Measurements from ENCODE around the gene MC3R.
"Not testable (repeated sequence)": the region's sequence is repeated elsewhere in the genome, so short reads cannot be mapped to it uniquely, and the experiment has no call there.

The MC3R gene

DNA sequence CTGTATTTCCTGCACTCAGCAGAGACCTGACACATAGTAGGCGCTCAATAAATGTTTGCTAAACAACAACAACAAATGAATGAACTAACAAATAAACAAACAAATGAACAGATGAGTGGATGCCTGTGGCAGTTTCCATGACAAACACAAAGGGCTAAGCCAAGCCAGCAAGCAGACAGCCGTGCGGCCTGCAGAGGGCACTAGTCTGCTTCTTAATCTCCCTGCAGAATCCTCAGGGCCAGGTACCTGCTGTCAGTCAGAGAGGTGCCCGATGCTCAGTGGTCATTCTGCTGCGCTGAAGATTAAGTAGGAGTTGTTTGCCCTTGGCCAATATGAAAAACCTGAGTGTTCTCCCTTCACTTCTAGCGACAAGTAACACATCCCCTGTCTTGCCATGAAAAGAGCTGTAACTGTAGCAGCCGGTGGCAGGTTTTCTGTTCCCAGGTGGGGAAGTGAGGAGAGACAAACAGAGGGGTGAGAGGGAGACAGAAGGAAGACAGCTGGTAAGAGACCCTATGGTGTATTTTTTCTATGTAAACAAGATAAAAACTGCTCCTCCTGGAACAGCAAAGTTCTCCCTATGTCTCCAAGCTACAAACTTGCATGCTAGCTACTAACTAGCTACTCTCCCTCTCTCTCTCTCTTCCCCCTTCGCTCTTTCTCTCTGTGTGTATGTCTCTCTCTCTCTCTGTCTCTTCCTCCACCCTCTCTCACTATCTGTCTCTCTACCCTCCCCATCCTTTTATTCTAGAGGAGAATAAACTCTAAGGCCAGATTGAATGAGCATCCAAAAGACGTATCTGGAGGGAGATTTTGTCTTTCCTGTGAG, at the start of gene MC3R:
MC3R (plus strand) TSS at position 779 of the 829 bp plus-strand sequence. CDS start 112 bp downstream, outside the sequence.
- DNase-seq: peak; percentile 42 to 78 (median 47)

DNA sequence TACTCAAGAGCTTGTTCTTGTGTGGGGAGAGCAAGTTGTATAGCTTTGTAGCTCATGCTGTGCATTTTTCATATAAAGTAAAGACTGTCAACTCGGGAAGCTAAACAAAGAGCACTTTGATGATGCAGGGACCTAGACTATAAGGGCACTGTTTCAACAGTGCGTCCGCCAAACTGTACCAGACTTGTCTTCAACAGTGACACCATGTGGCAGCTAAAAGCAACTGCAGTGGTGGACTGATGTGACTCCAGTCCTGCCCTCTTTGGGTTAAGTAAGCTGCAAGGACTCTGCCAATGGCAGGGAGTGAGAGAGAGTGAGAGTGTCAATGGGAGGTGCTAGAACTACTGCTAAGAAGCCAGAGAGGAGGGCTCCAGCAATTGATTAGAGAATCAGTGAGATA, 48.1 kb upstream of the MC3R start:
- DNase-seq: peak in 1 of 3 experiments; percentile 5

DNA sequence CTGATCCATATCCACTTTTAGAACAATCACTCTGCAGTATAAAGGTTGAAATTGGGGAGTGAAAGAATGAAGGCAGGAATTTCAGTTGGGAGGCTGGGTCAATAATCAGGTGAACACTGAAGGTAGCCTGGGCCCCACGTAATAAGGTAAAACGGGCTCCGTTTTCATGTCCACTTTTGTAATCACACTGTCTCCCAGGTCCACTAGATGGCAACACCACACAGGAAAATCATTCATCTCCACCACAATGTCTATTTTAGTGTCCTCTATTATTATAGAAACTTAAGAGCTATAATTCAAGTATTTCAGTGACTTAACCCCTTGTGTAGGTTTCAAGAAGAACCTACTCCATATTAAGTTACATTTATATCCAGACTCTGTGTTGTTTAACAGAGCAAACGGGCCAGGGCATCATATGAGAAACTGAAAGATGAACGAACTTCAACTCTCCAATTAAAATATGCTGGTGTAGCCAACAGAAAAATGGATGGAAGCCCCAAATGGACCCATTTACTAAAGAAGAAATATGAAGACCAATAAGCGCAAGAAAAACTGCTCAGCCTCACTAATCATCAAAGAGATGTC, 45.9 kb upstream of the MC3R start:
- peak in 2 of 3 experiments; percentile 36 to 39 for DNase-seq

DNA sequence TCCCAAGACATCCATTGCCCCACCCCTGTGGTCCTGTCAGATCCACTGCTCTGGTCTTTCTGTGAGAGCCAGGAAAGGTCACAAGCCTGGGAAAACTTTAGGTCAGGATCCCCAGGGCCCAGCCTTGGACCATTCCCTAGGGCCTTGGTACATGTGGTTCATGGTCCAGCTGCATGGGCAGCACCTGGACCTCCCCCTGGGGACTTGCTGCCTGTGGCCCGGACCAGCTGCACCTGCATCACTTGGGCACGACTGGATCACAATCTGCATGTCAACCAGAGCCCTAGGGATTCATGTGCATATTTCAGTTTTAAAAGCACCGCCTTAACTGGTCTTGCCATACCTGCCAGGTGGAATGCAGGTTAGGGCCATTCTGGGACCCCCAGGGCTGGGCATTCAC, 44.3 kb upstream of the MC3R start:
- no peak for DNase-seq

DNA sequence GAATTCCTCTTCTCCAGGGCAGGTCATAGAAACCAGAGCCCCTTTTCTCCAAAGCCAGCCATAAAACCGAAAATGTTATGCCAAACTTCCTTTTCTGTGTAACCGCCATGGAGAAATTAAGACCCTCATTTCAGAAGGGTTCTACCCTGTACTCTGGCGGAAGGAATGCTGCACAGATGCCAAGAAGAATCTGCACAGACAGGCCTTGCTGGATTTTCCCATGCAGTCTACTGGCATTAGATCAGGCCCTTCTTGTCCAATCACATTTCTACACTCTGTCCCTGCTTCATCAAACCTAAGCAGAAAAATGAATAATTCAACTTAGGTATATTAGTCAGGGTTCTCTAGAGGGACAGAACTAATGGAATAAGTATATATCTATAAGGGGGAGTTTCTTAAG, 43.2 kb upstream of the MC3R start:
- no peak for DNase-seq

DNA sequence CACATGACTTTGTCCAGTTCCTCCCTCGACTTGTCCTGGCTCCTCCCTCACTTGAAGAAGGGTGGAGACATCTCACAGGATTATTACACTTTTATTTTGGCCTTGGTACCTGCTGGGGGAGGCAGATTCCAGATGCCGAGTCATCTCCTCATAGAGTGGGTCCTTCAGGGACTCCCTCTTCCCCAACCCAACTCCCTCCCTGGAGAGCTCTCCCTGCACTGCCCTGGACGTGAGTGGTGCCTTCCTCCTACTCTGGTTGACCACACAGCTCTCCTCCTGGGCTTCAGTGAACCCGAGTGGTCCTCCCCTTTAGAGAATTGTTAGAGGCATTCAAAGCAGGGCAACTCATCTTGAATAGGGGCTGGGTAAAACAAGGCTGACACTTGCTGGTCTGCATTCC, 40.9 kb upstream of the MC3R start:
- DNase-seq: no peak

DNA sequence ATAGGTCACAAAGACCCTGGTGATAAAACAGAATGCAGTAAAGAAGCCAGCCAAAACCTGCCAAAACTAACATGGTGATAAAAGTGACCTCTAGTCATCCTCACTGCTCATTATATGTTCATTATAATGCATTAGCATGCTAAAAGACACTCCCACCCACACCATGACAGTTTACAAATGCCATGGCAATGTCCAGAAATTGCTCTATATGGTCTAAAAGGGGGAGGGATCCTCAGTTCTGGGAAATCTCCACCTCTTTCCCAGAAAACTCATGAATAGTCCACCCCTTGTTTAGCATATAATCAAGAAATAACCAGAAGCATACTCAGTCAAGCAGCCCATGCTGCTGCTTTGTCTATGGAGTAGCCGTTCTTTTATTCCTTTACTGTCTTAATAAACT, 40.4 kb upstream of the MC3R start:
- DNase-seq: no peak

DNA sequence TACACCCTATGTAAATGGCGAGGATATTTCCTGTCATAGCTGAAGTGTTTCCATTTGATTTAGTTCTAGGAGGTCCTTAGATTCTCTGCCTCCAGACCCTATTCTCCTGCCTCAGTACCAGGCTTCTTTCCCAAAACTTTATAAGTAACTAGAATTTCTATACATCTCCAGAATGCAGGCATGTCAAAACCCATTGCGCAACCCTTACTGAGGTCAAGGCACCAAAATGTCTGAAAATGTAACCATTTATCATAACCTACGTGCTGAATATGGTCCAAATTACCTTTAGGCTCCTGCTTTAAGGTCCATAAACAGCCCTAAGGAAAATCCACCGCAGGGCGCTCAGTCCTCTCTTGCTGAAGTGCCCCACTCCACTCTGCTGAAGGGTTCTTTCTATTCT, 37.5 kb upstream of the MC3R start:
- DNase-seq: peak in 1 of 3 experiments; percentile 36

DNA sequence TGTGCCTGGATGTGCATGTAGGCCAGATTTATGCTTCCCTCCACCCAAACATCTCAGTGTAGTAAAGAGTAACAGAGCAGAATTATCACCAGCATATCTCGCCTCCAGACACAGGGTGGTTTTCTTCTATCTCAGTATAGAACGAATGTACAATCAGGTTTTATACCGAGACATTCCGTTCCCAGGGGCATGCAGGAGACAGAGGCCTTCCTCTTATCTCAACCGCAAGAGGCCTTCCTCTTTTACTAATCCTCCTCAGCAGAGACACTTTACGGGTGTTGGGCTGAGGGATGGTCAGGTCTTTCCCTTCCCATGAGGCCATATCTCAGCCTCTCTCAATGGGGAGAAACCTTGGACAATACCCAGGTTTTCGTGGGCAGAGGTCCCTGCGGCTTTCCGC, 36.4 kb upstream of the MC3R start:
- no peak for DNase-seq

DNA sequence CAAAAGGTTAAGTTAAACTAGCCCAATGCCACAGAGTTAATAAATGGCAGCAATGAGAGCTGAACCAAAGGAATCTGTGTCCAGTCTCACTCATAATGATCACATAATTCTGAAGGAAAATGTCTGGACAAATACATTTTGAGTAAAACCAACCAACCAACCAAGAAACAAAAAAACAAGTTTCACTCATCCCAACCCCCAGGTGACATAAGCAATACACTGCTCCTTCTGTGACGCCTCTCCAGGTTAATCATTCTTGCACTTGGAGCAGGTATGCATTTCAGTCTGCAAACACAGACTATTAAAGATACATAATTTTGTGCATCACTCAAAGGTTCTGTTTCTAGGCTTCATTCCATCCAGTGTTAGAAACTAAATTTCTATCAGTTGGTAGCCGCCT, 35.2 kb upstream of the MC3R start:
- no peak for DNase-seq

DNA sequence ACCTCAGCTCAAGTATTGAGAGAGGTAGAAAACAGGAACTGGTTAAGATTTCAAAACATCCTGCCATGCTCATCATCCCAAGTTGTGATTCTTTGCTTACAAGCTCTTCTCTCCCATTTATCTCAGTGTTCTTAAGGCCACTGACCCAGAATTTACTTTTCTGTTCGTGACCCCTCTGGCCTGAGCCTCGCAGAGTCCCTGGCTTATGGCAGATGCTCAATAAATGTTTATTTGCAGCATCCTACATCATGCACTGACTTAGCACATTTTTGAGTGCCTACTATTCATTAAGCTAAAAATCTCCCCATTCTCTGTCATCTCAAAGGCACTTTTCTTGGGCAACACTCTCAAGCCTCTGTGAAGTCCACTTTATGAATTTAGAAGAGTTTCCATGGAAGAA, 33.4 kb upstream of the MC3R start:
- DNase-seq: no peak

DNA sequence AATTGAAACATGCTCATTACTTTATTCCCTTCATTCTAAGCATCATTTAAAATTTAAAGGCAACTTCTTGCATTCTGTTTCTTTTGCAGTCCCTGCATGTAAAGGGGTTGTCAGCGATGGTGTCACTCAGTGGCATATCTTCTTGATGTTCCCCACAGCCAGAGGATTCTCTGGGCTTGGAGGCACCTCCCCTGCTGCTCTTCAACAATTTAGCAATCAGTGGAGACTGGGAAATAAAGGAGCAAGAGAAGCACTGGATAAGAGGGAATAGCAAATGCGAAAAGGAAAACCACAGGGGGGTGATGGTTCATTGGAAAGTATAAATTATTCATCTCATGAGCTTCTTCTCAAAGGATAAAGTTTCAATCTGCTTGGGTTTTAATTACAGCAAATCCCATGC, 30.7 kb upstream of the MC3R start:
- DNase-seq: peak in 1 of 3 experiments; percentile 58

DNA sequence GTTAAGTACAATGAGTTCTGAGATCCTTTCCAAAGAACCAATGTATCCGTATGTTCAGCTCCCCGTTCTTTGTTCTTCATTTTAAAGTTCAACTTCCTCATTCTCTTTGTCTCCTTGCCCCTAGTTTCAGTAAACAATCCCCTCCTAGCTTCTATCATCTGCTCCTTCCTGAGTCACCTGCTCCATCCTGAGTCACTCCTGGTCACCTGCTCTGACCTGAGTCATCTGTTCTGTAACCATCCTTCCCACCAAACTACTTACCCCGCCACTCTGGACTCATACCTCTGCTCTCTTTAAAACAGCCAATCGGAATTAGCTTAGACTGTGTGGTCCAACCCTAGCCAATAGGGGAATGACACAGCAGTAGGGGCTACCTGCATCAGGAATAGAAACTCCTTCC, 27.3 kb upstream of the MC3R start:
- DNase-seq: not testable (repeated sequence)

DNA sequence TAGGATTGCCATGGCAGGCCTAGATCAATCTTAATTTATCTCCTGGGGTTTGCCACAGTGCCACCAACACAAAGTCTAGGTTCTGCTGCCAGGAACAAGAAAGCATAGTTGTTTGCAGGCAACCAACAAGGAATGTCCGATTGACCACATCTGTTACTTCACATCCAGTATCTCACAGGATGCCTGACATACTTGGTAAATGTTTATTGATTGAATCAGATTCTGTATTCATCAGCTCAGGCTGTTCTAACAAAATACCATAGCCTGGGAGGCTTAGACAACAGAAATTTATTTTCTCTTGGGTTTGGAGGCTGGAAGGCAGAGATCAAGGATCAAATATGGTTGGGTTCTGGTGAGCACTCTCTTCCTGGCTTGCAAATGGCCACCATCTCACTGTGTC, 26.3 kb upstream of the MC3R start:
- no peak for DNase-seq

DNA sequence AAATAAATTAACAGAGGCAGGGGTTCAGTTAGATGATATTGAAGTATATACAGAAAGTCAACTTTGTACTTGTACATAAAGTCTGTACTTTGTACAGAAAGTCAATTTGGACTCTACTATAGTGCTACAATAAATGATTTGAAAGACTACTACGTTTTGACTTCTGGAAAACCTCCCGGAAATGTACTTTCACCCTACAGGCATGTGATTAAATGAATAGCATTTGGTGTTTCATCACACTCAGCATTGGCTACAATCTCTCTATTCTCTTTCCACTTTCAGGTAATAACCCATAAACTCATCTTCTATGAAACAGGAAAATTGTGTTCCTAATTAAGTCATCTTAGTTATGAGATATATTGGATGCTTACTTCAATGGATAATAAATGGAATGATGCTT, 25.6 kb upstream of the MC3R start:
- no peak for DNase-seq

DNA sequence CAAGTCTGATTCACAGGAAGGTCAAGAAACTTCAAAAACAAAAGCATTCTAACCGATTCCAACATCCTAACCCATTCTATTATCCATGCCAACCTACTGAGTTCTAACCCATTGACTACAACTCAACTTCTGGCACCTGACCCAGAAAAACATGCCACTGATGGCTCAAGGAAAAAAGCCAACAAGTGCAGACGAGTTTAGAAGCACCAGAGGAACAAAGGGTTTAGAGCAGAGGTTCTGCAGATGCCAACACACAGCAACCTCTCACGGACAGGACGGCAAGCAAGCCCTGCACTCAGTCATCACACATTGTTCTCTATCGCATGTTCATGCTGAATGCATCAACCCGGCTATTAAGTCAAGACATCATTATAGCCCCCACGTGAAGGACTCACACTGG, 25.2 kb upstream of the MC3R start:
- DNase-seq: no peak

DNA sequence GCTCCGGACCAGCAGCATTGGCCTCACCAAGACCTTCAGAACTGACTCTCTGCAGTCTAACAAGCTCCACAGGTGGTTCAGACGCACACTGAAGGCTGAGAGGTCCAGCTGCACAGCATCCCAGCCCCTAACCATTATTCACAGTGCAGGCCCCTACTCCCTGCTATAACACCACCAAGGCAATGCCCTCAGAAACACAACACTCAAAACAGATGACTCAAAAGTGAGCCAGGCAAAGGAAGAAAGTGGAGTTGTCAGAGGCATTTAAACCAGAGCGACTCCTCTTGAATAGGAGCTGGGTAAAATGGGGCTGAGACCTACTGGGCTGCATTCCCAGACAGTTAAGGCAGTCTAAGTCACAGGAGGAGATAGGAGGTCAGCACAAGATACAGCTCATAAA, 20.5 kb upstream of the MC3R start:
- no peak for DNase-seq

DNA sequence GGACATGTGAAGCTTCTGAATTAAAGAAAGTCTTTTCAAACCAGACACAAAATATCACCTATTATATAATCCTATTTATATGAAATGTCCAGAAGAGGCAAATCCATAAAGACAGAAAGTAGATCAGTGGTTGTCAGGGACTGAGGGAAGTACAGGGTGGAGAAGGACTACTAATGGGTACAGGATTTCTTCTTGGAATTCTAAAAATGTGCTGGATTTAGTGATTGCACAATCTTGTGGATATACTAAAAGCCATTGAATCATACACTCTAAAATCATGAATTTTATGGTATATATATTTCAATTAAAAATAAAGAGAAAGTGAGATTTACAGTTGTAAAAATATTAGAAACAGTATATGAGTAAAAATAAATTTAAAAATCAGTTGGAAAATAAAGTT, 18.7 kb upstream of the MC3R start:
- no peak for DNase-seq

DNA sequence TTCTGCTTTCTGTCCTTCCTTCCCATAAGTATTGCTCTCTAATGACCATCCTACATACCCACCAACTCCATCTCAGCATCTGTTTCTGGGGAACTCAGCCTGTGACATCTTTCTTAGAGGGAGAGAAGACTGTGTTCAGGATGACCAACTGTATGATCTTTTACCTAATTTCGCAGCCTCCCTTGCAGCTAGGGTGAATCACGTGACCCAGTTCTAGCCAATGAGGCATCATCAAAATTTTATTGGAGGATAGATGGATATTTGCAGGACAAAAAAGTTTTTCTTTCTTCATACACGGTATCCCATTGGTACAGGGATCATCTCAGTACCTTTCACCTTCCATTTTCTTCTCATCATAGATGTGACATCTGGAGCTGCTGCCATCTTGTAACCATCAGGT, 14.4 kb upstream of the MC3R start:
- DNase-seq: no peak

DNA sequence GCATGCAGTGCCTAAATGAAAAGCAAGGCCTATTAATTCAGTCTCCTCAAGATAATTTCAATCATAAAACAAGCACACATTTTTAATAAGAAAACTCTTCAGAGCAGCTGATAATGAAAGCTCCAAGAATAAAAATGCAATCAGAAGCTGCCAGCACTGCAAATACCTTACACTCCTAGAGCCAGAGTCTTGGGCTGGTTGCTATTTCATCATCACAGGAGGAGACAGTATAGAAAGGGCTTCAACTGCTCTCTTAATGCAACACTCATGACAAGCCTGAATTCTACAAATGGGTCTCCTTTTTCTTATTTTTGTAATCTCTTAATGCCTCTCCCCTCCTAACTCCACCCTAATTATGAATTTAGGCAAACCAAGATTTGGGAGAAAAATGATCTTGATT, 11.2 kb upstream of the MC3R start:
- no peak for DNase-seq

DNA sequence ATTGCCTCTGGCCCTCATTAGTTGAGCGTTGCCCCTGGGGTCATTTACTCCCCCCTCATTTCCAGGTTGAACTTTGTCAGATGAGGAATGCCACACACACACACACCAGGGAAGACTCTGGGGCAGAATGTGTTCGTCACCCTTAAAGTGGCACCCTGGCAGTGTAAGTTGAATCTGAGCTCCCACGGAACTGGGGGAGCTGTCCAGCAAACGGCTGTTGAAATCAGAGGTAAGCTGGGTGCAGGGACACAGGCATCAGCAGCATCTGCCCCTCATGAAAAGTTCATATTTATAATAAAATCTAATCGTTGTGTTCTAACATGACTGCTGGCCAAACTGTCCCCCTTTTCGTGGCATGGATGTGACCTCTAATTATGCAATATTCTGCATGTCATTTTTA, 4.3 kb upstream of the MC3R start:
- no peak for DNase-seq

DNA sequence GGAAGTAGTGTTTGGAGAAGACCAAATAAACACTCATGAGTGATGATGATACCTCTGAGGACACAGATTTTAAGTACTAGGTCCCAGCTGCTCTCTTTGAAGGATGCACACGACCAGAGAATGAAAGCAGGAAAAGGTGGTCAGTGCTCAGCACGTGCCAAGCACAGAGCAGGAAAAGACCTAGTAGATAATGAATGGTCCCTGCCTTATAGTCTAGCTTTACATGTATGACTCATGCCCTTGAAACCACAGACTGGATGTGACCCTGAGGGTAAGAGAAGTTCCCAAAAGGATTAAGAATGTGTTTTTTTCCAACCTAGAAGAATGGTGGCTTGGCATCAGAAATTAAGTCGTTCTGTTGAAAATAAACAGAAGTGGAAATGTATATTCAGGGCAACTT, 2.8 kb upstream of the MC3R start:
- peak in 1 of 3 experiments; percentile 7 for DNase-seq

DNA sequence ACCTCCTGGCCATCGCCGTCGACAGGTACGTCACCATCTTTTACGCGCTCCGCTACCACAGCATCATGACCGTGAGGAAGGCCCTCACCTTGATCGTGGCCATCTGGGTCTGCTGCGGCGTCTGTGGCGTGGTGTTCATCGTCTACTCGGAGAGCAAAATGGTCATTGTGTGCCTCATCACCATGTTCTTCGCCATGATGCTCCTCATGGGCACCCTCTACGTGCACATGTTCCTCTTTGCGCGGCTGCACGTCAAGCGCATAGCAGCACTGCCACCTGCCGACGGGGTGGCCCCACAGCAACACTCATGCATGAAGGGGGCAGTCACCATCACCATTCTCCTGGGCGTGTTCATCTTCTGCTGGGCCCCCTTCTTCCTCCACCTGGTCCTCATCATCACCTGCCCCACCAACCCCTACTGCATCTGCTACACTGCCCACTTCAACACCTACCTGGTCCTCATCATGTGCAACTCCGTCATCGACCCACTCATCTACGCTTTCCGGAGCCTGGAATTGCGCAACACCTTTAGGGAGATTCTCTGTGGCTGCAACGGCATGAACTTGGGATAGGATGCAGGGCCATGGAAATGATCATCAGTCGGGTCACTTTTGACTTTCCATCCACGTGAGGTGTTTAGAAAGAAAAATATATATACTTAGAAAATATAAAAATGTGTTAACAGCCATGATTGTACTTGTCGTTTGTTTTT, 868 bp downstream of the MC3R start:
- peak; percentile 11 to 29 (median 27) for DNase-seq

DNA sequence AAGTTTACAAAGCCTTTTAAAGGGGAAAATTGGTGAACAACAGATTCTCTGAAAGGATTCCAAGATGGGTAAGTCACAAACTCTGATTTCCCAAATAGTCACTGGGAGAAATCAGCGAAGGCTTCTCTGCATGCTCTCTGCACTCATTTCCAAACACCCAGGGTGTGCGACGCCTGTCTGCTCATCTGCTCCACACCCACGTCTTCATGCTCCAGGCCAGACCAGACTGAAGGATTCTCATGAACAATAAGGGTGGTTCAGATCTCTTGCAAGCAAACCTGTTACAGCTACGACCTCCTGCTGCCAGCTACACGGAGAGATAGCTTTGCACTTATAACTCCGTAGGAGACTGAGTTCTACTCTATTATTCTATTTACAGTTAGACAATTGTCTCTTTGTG, 1.4 kb downstream of the MC3R start:
- no peak for DNase-seq
